GM18907 (cell line): Measurements from ENCODE around the gene PI4KB.

Source experiments
- ATAC-seq: cut with Tn5 transposase; IDR thresholded peaks from one replicate; pipeline ENCODE4 v1.9.1; 2021; ENCODE audit warnings: mild to moderate bottlenecking, moderate library complexity; ENCODE audit not compliant: unreplicated experiment

The PI4KB gene

DNA sequence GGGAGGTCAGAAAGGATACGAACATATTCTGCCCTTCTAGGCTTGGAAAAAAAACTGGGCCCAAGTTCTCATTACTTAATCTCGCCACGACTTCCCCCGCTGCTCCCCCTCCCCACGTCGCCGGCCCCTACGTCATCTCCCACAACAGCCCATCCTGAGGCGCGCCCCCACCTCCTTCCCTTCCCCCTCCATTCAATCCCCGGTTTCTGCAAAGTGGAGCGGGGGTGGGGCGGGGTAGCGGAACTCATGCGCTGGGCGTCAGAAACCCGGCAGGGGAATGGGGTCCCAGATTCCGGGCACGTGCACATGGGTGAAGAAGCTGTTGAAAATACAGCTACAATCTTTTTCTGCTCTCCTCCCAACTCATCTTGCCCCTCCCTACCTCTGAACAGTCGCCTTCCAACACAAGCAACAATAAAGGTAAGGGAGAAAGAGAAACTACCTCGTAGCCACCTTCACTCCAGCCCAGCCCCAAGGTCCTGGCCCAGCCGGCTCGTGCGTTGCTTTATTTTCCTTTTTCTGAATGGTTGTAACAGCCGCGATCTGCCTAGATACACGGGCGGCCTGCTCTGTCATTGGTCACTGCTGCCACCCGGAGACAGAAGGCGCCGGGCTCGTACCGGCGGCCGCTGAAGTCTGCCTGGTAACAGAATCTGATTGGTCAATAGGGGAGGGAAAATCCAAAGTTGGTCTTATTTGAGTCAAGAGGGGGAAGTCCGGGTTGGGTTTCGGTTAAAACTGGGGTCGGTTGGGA is 19.7 kb upstream of the PI4KB start, which contains the start of gene RFX5:
Gene RFX5 (minus strand): TSS at position 484 of the 754 bp plus-strand sequence. CDS start 932 bp downstream, outside the sequence.
- ATAC-seq = peak; percentile 93

DNA sequence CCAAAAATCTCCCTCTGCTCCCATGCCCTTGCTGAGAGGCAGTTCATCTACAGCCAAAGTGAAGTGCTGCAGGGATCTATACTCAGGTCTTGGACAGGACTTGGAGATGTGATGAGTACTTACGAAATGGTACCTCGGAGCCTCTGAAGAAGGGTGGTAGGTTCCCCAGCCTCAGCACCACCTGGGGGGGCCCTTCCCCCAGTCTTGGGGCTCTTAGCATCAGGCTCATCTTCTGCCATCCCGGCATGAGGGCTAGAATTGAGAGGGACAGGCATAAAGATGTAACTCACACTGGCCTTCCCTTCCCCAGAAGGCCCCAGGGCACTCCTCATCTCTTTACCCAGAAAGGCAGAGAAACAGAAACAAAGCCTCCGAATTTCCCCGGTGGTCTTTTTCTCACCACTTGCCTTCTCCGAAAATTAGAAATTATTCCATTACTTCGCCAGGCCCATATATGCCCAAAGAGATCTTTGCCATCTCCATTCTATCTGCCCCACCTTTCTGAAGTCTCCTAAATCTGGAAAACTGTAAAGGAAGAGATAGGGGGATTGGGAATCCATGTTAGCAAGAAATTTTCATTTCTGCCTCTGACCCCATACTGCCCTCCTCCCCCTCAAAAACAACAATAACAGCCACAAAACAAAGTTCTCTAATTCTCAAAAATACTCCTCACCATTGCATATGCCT is 19.0 kb upstream of the PI4KB start:
- ATAC-seq = no peak

DNA sequence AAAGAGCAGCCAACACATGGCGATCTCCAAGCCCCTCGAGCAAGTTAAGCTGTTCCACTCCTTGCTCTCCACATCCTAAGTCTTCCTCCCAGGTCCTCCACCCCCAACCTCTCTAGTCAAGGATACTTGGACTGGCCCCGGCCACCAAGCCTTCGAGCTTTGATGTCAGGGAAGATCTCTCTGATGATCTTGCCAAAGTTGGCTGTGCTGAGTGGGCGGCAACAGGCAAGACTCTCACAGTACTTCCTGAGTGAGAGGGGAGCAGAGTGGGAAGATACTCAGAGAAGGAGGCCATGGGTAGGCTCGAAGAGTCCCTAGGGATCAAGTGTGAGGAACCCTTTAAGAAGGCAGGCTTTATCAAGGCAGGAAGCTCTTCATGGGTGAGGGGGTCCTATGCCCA is 17.1 kb upstream of the PI4KB start:
- ATAC-seq = no peak

DNA sequence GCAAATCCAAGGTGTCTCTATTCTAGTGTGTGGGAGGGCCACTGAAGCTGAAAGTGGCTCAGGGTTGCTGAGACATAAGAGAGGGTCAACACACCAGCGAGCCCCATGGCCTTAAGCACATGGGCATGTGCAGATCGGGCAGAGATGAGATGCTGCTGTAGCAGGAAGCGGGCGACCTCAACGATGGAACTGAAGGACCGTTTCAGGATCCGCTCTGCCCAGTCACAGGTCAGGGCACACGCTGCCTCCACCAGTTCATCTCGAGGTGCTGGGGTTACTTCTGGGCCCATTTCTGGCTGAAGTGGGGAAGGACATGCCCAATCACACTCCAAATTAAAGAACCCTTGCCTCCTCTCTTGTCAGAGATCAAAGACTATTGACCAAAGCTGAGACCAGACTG is 16.4 kb upstream of the PI4KB start:
- no peak for ATAC-seq

DNA sequence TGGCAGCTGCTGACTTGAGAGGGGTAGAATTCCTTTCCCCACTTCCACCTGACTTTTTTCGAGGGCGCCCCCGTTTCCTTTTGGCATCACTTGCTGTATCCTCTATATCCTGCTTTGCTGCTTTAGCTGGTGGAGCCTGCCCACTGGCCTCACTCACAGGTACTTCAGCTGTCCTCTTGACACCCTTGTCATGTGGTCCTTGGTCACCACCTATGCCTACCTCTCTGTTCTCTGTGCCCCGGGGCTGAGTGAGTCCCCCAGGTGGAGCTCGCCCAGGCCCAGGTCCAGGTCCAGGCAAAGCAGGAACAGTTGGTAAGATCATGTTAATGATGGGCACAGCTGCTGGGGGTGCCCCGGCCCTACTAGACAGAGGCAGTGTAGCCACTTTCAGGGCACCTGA is 15.4 kb upstream of the PI4KB start:
- ATAC-seq = no peak

- no peak for ATAC-seq
These were observed 14.8 kb upstream of the PI4KB start for GRCh38 chr1:151342021-151342420.

- ATAC-seq = no peak
These were observed 13.9 kb upstream of the PI4KB start for GRCh38 chr1:151340870-151341754.

DNA sequence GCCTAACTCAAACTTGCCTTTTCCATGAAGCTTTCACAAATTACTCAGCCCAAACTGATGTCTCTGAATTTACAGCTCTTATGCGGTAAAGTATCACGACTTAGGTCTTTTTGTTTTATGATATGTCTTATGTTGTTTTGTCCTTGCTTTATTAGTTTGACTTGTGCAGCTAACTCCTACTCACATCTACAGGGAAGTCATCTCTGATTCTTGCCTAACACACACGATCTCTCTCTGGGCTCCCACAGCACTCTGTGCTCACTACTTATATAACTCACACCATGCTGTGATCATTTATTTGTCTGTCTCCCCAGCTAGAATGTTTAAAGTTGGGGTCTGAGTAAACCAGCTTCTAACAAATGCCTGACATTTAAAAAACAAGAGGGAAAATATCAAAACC is 9.3 kb upstream of the PI4KB start:
- no peak for ATAC-seq

DNA sequence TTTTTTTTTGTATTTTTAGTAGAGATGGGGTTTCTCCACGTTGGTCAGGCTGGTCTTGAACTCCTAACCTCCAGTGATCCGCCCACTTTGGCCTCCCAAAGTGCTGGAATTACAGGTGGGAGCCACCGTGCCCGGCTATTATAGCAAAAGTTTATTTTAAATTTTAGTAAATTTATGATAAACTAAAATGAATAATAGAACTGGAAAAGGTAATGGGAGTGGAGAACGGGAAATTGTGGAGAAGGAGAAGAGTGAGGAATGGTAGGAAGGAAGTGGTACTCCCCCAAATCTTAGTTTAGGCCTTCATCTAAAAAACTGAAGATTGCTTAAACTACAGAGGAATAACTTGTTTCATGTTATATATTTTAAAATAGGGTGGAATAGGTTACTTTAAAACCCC is 7.6 kb upstream of the PI4KB start:
- ATAC-seq = no peak

GRCh38 chr1:151327903-151328674 is 873 bp upstream of the PI4KB start:
- ATAC-seq = peak; percentile 24

GRCh38 chr1:151326619-151327222 is 495 bp downstream of the PI4KB start:
- peak; percentile 58 for ATAC-seq

DNA sequence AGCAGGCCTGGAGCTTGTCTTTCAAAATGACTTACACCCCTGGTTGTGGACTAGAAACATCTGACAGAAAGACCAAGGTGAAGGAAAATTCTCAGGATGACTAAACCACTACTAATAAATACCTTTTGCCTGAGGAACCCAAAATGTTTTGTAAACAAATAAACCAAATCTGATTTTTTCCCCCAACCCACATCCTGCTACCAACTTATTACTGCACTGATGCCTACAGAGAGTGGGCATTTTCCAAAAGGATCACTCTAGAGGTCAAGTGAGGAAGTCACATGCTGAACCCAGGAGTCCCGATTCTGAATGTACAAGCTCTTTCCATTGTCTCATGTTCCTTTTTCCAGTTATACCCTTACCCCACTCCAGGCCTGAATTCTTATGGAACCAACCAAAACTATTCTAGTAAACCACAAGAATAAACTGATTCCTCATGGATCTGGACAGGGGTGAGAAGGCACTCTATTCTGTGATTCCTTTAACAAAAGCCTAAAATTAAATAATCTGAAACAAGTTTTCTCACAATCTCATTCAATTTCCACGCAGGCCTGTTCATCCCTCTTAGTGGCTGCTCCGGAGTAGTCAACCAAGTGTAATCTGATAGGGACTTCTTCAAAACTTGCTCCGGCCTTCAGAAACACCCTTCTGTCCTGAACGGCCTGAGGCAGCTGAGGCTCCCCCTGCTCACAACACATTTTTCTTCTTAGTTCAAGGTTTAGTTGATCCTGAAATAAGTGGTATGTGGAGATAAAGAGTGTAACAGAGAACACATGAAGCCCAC is 1.4 kb downstream of the PI4KB start:
- ATAC-seq = no peak

- no peak for ATAC-seq
These were observed 2.0 kb downstream of the PI4KB start for GRCh38 chr1:151325231-151325630.

GRCh38 chr1:151324390-151324930 is 2.8 kb downstream of the PI4KB start:
- ATAC-seq = no peak

GRCh38 chr1:151318975-151319374 is 8.2 kb downstream of the PI4KB start:
- ATAC-seq = no peak

- no peak for ATAC-seq
These were observed 11.5 kb downstream of the PI4KB start for GRCh38 chr1:151315565-151316235.

DNA sequence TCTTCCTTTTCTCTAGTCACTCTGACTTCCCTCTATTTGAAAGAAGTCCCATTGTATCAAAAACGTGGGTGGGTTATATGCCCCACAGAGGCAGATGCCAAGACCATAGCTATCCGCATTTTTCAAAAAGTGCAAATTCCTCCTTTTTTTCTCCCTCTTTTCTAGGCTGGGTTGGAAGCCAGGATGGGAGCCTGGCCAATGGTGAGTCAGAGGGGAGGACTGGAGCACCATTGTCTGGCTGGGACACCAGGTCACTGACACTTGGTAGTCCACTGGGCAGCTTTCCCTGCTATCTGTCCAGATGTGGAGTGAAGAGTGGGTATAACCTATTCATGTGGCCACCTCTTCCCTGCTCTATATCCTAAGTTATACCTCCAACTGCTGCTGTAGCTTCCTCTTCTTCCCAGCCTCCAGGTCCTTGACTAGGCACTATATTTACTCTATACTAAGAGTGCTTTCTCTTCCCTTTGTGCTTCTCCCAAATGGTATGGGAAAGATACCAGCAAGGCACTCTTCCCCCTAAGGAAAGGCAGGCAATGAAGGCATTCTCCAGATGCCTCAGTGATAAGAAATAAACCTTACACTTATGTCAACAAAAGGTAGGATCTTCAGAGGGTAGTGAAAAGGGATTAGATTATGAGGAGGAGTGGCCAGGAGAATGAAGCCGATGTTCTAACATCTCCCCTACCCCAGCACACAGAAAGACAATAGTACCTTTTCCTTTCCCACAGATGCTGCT is 12.9 kb downstream of the PI4KB start:
- ATAC-seq = no peak

- ATAC-seq = no peak
These were observed 13.7 kb downstream of the PI4KB start for GRCh38 chr1:151313501-151313900.
